SK-N-MC (cell line): Measurements from ENCODE around the gene SLC47A1.

Source experiments
- EZH2 ChIP-seq: fragments of 200-600 bp; sonication (generic); IDR thresholded peaks from one replicate; pipeline ENCODE4 v1.6.1; 2017; ENCODE audit warnings: antibody characterized with exemption
- FOXP2 ChIP-seq: optimal IDR thresholded peaks from 2 replicates; pipeline ENCODE3; 2011; ENCODE audit warnings: mild to moderate bottlenecking, moderate library complexity; ENCODE audit not compliant: insufficient read depth; ENCODE audit errors: extremely low read length, control extremely low read depth
- POLR2AphosphoS5 ChIP-seq: IDR thresholded peaks from 2 replicates; pipeline ENCODE4 v1.6.1; 2012; ENCODE audit warnings: mild to moderate bottlenecking, low read depth, low read length, borderline replicate concordance

GRCh38 chr17:19618015-19618414 lies 84.4 kb downstream of the SLC47A1 start:
- no peak for TF ChIP-seq POLR2AphosphoS5
- TF ChIP-seq EZH2, result no peak
- TF ChIP-seq FOXP2, result no peak
